Fibroblast of lung (primary cell): Measurements from ENCODE around the gene REPS1. TPM values are rescaled to one million over a fixed set of nuclear protein-coding genes. Genes with fewer than 3 reads are reported as not detected.
A peak's percentile ranks its signal among the peaks of the same experiment; 100 is the strongest.

ENCODE experiments used
- DNase-seq, 2 donors: peaks; one replicate each; pipeline versions ENCODE4 v3.0.0 to v3.0.0-alpha.2; 2010; ENCODE audit warnings: low read depth in 2 of 2
- H2AFZ ChIP-seq: 2 replicates; pipeline ENCODE4 v1.5.1; 2012; ENCODE audit warnings: low read length, control low read depth, inconsistent platforms
- H3K27ac ChIP-seq: 2 replicates; pipeline ENCODE4 v1.5.1; 2011; ENCODE audit warnings: low read length, control low read depth; ENCODE audit not compliant: insufficient read depth
- H3K27me3 ChIP-seq: 2 replicates; pipeline ENCODE4 v1.5.1; 2011; ENCODE audit warnings: mild to moderate bottlenecking, low read length; ENCODE audit not compliant: control insufficient read depth, insufficient read depth
- H3K36me3 ChIP-seq: 2 replicates; pipeline ENCODE4 v1.5.1; 2011; ENCODE audit warnings: low read length; ENCODE audit not compliant: control insufficient read depth, insufficient read depth
- H3K4me1 ChIP-seq: 2 replicates; pipeline ENCODE4 v1.5.1; 2011; ENCODE audit warnings: low read length; ENCODE audit not compliant: control insufficient read depth, insufficient read depth; ENCODE audit errors: extremely low read depth
- H3K4me2 ChIP-seq: 2 replicates; pipeline ENCODE4 v1.5.1; 2011; ENCODE audit warnings: low read length, control low read depth; ENCODE audit not compliant: insufficient read depth; ENCODE audit errors: extremely low read depth
- H3K4me3 ChIP-seq, 4 experiments: fragments of 200-600 bp in 1 of 4; sonication (generic) in 1 of 4; replicated peaks in 1 of 4; 2 replicates each; pipeline ENCODE4 v1.5.1; 2011 to 2016; ENCODE audit warnings: low read length in 4 of 4, low read depth in 3 of 4, mild to moderate bottlenecking in 3 of 4, control low read depth in 2 of 4, inconsistent platforms in 1 of 4, mixed read lengths in 1 of 4; ENCODE audit not compliant: insufficient read depth in 1 of 4; ENCODE audit errors: control extremely low read depth in 1 of 4
- H3K79me2 ChIP-seq: 2 replicates; pipeline ENCODE4 v1.5.1; 2012; ENCODE audit warnings: mild to moderate bottlenecking, low read length, inconsistent platforms; ENCODE audit not compliant: control insufficient read depth, insufficient read depth
- H3K9ac ChIP-seq: 2 replicates; pipeline ENCODE4 v1.5.1; 2011; ENCODE audit warnings: mild to moderate bottlenecking, low read length, control low read depth; ENCODE audit not compliant: insufficient read depth
- H3K9me3 ChIP-seq: 2 replicates; pipeline ENCODE4 v1.5.1; 2012; ENCODE audit warnings: low read depth, low read length; ENCODE audit not compliant: control insufficient read depth, insufficient read depth
- H4K20me1 ChIP-seq: 2 replicates; pipeline ENCODE4 v1.5.1; 2011; ENCODE audit warnings: low read length; ENCODE audit not compliant: control insufficient read depth, insufficient read depth; ENCODE audit errors: extremely low read depth
- CTCF ChIP-seq, 2 donors: IDR thresholded peaks in 1 of 2; conservative IDR thresholded peaks in 1 of 2; 1 replicate in 1 of 2; 2 replicates in 1 of 2; pipeline ENCODE4 v1.5.1; 2011 to 2012; ENCODE audit warnings: low read length in 2 of 2, control low read depth in 1 of 2, inconsistent platforms in 1 of 2, low read depth in 1 of 2, mild to moderate bottlenecking in 1 of 2
- EZH2 ChIP-seq: IDR thresholded peaks from 2 replicates; pipeline ENCODE4 v1.5.1; 2012; ENCODE audit warnings: low read length, control low read depth, mild to moderate bottlenecking; ENCODE audit errors: missing control alignments
- polyA plus RNA-seq, 2 donors: library from polyadenylated mRNA; depleted of rRNA in 1 of 2; stranded (reverse) in 1 of 2; unstranded in 1 of 2; fragments of >200 nt; gene quantifications; 2 replicates each; pipeline ENCODE4 v1.2.1, GENCODE V29; 2011 to 2012; ENCODE audit warnings: missing spikeins in 1 of 2
- total RNA-seq: library from RNA; depleted of rRNA; stranded (reverse); fragments of >200 nt; gene quantifications from 2 replicates; pipeline ENCODE4 v1.2.1, GENCODE V29; 2014

REPS1 gene
- total and polyA plus RNA-seq, 2 donors (not counting 1 experiment from before 2014, with no cell fraction given): 27.8 to 28.2 TPM

GRCh38 chr6:138891255-138891986, 96.6 kb downstream of the REPS1 start:
- Histone ChIP-seq H3K36me3 (no peaks in the 10 kb centered on the region), H3K4me3 (no peak overlapping the region), H3K27me3 (no peaks in the 10 kb centered on the region), H3K4me2 (no peak overlapping the region), H3K27ac (no peak overlapping the region), H3K9me3 (no peaks in the 10 kb centered on the region), H3K79me2 (no peaks in the 10 kb centered on the region), H2AFZ (no peak overlapping the region), H3K4me1 (no peaks in the 10 kb centered on the region), H3K9ac (no peak overlapping the region), H4K20me1 (no peaks in the 10 kb centered on the region)
- DNase-seq: peak; percentile 4 to 33
- TF ChIP-seq EZH2: no peak
- no peak for TF ChIP-seq CTCF (conservative IDR thresholded peaks at IDR 0.05 in 1 of 2, IDR thresholded peaks at IDR 0.05 in 1 of 2; ENCODE audit: low read depth in 1 of 2, low read length in 2 of 2)

- Histone ChIP-seq H3K9ac (no peak overlapping the region), H4K20me1 (no peaks in the 10 kb centered on the region), H3K27me3 (no peaks in the 10 kb centered on the region), H3K9me3 (no peaks in the 10 kb centered on the region), H3K27ac (no peak overlapping the region), H3K4me1 (no peaks in the 10 kb centered on the region), H3K4me2 (no peak overlapping the region), H2AFZ (no peak overlapping the region), H3K36me3 (no peaks in the 10 kb centered on the region), H3K79me2 (no peaks in the 10 kb centered on the region), H3K4me3 (no peak overlapping the region)
- no peak for DNase-seq
- TF ChIP-seq CTCF (conservative IDR thresholded peaks at IDR 0.05 in 1 of 2, IDR thresholded peaks at IDR 0.05 in 1 of 2; ENCODE audit: low read depth in 1 of 2, low read length in 2 of 2): no peak
- no peak for TF ChIP-seq EZH2
Observed at GRCh38 chr6:138885156-138885819, 102.8 kb downstream of the REPS1 start.

GRCh38 chr6:138882369-138883017, 105.6 kb downstream of the REPS1 start:
- H3K9me3 ChIP-seq: no peaks in the 10 kb centered on the region
- H3K27me3 ChIP-seq: no peaks in the 10 kb centered on the region
- no peak for DNase-seq
- no peak overlapping the region for H3K4me3 ChIP-seq
- no peak overlapping the region for H3K4me2 ChIP-seq
- TF ChIP-seq CTCF (conservative IDR thresholded peaks at IDR 0.05 in 1 of 2, IDR thresholded peaks at IDR 0.05 in 1 of 2; ENCODE audit: low read depth in 1 of 2, low read length in 2 of 2): no peak
- TF ChIP-seq EZH2: no peak
- no peak overlapping the region for H2AFZ ChIP-seq
- H3K36me3 ChIP-seq: no peaks in the 10 kb centered on the region
- H3K79me2 ChIP-seq: no peaks in the 10 kb centered on the region
- H4K20me1 ChIP-seq: no peaks in the 10 kb centered on the region
- no peak overlapping the region for H3K27ac ChIP-seq
- H3K4me1 ChIP-seq: no peaks in the 10 kb centered on the region
- no peak overlapping the region for H3K9ac ChIP-seq
